Liver (tissue), 9 donors: ENCODE results near the gene STOML1. TPM values are rescaled to one million over a fixed set of nuclear protein-coding genes. Genes with fewer than 3 reads are reported as not detected.

ENCODE experiments used
- DNase-seq: peaks from one replicate; pipeline ENCODE4 v3.0.0-alpha.2; 2017; ENCODE audit warnings: low spot score
- H3K27ac ChIP-seq, 2 donors: one replicate each; pipeline ENCODE4 v1.7.0; 2013; ENCODE audit warnings: inconsistent platforms in 2 of 2, low read length in 2 of 2, control low read depth in 1 of 2, low read depth in 1 of 2, mild to moderate bottlenecking in 1 of 2
- H3K27me3 ChIP-seq, 4 donors: one replicate each; pipeline versions ENCODE4 v1.6.1 to v1.7.0; 2013; ENCODE audit warnings: low read length in 3 of 4, inconsistent platforms in 1 of 4, mild to moderate bottlenecking in 1 of 4, moderate library complexity in 1 of 4; ENCODE audit not compliant: control insufficient read depth in 4 of 4, insufficient read depth in 4 of 4
- H3K36me3 ChIP-seq, 4 donors: one replicate each; pipeline versions ENCODE4 v1.6.1 to v1.7.0; 2013; ENCODE audit warnings: low read length in 3 of 4, mild to moderate bottlenecking in 3 of 4, low read depth in 1 of 4, moderate library complexity in 1 of 4; ENCODE audit not compliant: control insufficient read depth in 4 of 4, insufficient read depth in 3 of 4
- H3K4me1 ChIP-seq, 4 donors: one replicate each; pipeline versions ENCODE4 v1.6.1 to v1.7.0; 2013; ENCODE audit warnings: low read length in 3 of 4, mild to moderate bottlenecking in 3 of 4, moderate library complexity in 1 of 4; ENCODE audit not compliant: control insufficient read depth in 4 of 4, insufficient read depth in 4 of 4
- H3K4me3 ChIP-seq, 3 donors: one replicate each; pipeline versions ENCODE4 v1.6.1 to v1.7.0; 2013; ENCODE audit warnings: low read length in 3 of 3, control low read depth in 1 of 3, low read depth in 1 of 3, mild to moderate bottlenecking in 1 of 3
- H3K9ac ChIP-seq, 2 donors: one replicate each; pipeline ENCODE4 v1.7.0; 2013; ENCODE audit warnings: low read length in 2 of 2, mild to moderate bottlenecking in 2 of 2, moderate library complexity in 2 of 2, control low read depth in 1 of 2, low read depth in 1 of 2
- H3K9me3 ChIP-seq, 4 donors: one replicate each; pipeline versions ENCODE4 v1.6.1 to v1.7.0; 2013; ENCODE audit warnings: low read length in 3 of 4; ENCODE audit not compliant: control insufficient read depth in 4 of 4
- EGR1 ChIP-seq, 2 donors: IDR thresholded peaks; 2 replicates each; pipeline ENCODE4 v1.6.1; 2016 to 2018; ENCODE audit warnings: antibody characterized with exemption in 2 of 2, low read depth in 2 of 2
- FOXA2 ChIP-seq: IDR thresholded peaks from 2 replicates; pipeline ENCODE4 v1.6.1; 2016; ENCODE audit warnings: antibody characterized with exemption
- GABPA ChIP-seq, 2 donors: IDR thresholded peaks in 1 of 2; conservative IDR thresholded peaks in 1 of 2; 2 replicates each; pipeline ENCODE4 v1.6.1; 2016; ENCODE audit warnings: antibody characterized with exemption in 2 of 2, mild to moderate bottlenecking in 1 of 2, moderate library complexity in 1 of 2
- HNF4A ChIP-seq, 2 donors: conservative IDR thresholded peaks; 2 replicates each; pipeline ENCODE4 v1.6.1; 2016; ENCODE audit warnings: antibody characterized with exemption in 2 of 2, mild to moderate bottlenecking in 2 of 2
- HNF4G ChIP-seq: IDR thresholded peaks from 2 replicates; pipeline ENCODE4 v1.6.1; 2016; ENCODE audit warnings: antibody characterized with exemption
- JUND ChIP-seq, 2 donors: IDR thresholded peaks; 2 replicates each; pipeline ENCODE4 v1.6.1; 2016; ENCODE audit warnings: antibody characterized with exemption in 2 of 2
- NR2F2 ChIP-seq: IDR thresholded peaks from 2 replicates; pipeline ENCODE4 v1.6.1; 2016; ENCODE audit warnings: antibody characterized with exemption
- RAD21 ChIP-seq, 2 donors: IDR thresholded peaks; 2 replicates each; pipeline ENCODE4 v1.6.1; 2016; ENCODE audit warnings: antibody characterized with exemption in 2 of 2, mild to moderate bottlenecking in 2 of 2
- RXRA ChIP-seq, 2 donors: IDR thresholded peaks; 2 replicates each; pipeline ENCODE4 v1.6.1; 2017 to 2018; ENCODE audit warnings: antibody characterized with exemption in 2 of 2, mild to moderate bottlenecking in 1 of 2
- SP1 ChIP-seq: IDR thresholded peaks from 2 replicates; pipeline ENCODE4 v1.6.1; 2018; ENCODE audit warnings: antibody characterized with exemption, mild to moderate bottlenecking
- TAF1 ChIP-seq: conservative IDR thresholded peaks from 2 replicates; pipeline ENCODE4 v1.6.1; 2016; ENCODE audit warnings: antibody characterized with exemption, mild to moderate bottlenecking
- YY1 ChIP-seq: IDR thresholded peaks from 2 replicates; pipeline ENCODE4 v1.6.1; 2016; ENCODE audit warnings: antibody characterized with exemption, mild to moderate bottlenecking
- WGBS: extraction: QIAGEN DNeasy Blood & Tissue Kit; methylation state at CpG from one replicate; pipeline ENCODE4 v1.1.7; 2013; 5-methylcytosine and 5-hydroxymethylcytosine counted together
- polyA plus RNA-seq, 2 donors: library from polyadenylated mRNA; stranded (reverse) in 1 of 2; unstranded in 1 of 2; fragments of 200-250 nt in 1 of 2; fragments of >200 nt in 1 of 2; fragmentation: Nextera tagmentation in 1 of 2; extraction: Ambion mirVana in 1 of 2; gene quantifications; one replicate each; pipeline versions ENCODE4 v1.2.1 to v1.2.3, GENCODE V29; 2013 to 2015
- total RNA-seq, 2 donors: library from RNA; depleted of rRNA; stranded (reverse); fragments of >200 nt; gene quantifications; one replicate each; pipeline ENCODE4 v1.2.3, GENCODE V29; 2014
- TF ChIP-seq, protein P1 (sequence below): IDR thresholded peaks from 2 replicates; pipeline ENCODE4 v1.6.1; 2016; ENCODE audit warnings: antibody characterized with exemption, mild to moderate bottlenecking
- TF ChIP-seq, protein P2 (sequence below): fragments of 150-350 bp; IDR thresholded peaks from 2 replicates; pipeline ENCODE4 v1.5.1; 2017; ENCODE audit warnings: improper control_type of control experiment, low read depth, low read length; ENCODE audit not compliant: missing input control
- TF ChIP-seq, protein P3 (sequence below): IDR thresholded peaks from 2 replicates; pipeline ENCODE4 v1.6.1; 2016; ENCODE audit warnings: antibody characterized with exemption
- donor health status: healthy.
- donor health status: healthy.
- donor health status: healthy.
- donor health status: healthy.
- donor health status: healthy.

The STOML1 gene
- total and polyA plus RNA-seq, 4 donors = 5.4 to 9.4 (median 6.4) TPM

DNA sequence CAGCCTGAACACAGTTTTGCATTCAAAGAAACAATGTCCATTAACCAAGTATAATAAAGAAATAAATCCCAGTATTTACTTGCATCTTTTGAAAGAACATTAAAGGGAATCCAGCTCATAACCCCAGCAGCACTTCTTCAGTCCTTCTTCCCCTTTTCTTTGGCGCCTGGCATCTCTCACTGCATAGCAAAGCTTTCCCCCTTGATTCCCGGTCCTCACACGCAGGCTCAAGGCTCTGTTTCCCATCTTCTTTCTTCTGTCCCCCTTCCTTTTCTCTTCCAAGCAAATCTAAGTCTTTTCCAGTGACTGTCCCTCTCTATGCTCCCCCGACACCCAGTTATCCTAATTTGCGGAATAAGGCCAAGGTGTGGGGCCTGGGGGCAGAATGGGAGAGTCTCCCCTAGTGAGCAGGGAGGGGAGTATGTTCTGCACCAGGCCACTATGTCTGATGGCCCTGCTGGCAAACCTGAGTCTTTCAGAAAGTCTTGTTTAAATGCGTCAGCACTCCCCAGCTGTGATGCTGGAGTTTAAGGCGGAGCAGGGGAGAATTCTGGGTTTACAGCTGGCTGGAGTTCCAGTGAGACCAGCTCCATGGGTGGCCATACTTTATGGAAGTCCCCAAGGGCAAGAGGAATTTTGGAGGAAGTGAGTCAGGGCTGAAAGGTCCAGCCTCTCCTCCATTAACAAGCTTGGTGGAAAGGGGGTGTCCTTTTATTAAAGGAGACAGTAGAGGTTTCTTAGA lies 48.2 kb upstream of the STOML1 start:
- Histone ChIP-seq H3K9ac (no peak overlapping the region), H3K36me3 (peaks cover 0 to 14% (median 2%) of the 10 kb centered on the region in 4 donors), H3K9me3 (no peaks in the 10 kb centered on the region), H3K27me3 (no peaks in the 10 kb centered on the region), H3K4me3 (no peak overlapping the region), H3K27ac (no peak overlapping the region), H3K4me1 (no peaks in the 10 kb centered on the region)
- DNase-seq = no peak
- 90% methylated on average over 7 of the region's 7 CpGs for WGBS
- TF ChIP-seq HNF4A (conservative IDR thresholded peaks at IDR 0.05) (no peak), NR2F2 (peak; percentile 12)

DNA sequence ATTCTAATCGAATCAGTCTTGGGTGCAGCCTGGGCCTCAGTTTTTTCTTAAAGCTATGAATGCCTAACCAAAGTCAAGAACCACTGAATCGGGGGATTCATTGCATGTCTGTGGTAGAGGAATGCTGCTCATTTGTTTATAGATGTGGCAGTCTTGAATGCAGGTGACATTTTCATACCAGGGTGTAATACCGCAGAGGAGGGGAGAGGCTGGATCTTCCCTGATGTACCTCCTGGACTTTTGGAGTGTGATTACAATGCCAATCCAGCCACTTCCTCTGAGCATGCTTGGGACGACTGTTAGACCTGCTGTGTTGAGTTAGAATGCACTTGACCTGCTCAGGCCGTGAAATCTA lies 47.5 kb upstream of the STOML1 start:
- Histone ChIP-seq H3K9me3 (no peaks in the 10 kb centered on the region), H3K27ac (no peak overlapping the region), H3K4me1 (no peaks in the 10 kb centered on the region), H3K4me3 (no peak overlapping the region), H3K9ac (no peak overlapping the region), H3K36me3 (peaks cover 0 to 18% (median 2%) of the 10 kb centered on the region in 4 donors), H3K27me3 (no peaks in the 10 kb centered on the region)
- 88% methylated on average over 5 of the region's 5 CpGs for WGBS
- no peak for DNase-seq
- TF ChIP-seq TAF1 (no peak), EGR1 (IDR thresholded peaks at IDR 0.05; ENCODE audit: low read depth in 2 of 2) (no peak), RXRA (IDR thresholded peaks at IDR 0.05) (no peak), NR2F2 (no peak), HNF4A (conservative IDR thresholded peaks at IDR 0.05) (no peak), RAD21 (IDR thresholded peaks at IDR 0.05) (no peak), FOXA2 (no peak), HNF4G (no peak)
- TF ChIP-seq, protein P1, sequence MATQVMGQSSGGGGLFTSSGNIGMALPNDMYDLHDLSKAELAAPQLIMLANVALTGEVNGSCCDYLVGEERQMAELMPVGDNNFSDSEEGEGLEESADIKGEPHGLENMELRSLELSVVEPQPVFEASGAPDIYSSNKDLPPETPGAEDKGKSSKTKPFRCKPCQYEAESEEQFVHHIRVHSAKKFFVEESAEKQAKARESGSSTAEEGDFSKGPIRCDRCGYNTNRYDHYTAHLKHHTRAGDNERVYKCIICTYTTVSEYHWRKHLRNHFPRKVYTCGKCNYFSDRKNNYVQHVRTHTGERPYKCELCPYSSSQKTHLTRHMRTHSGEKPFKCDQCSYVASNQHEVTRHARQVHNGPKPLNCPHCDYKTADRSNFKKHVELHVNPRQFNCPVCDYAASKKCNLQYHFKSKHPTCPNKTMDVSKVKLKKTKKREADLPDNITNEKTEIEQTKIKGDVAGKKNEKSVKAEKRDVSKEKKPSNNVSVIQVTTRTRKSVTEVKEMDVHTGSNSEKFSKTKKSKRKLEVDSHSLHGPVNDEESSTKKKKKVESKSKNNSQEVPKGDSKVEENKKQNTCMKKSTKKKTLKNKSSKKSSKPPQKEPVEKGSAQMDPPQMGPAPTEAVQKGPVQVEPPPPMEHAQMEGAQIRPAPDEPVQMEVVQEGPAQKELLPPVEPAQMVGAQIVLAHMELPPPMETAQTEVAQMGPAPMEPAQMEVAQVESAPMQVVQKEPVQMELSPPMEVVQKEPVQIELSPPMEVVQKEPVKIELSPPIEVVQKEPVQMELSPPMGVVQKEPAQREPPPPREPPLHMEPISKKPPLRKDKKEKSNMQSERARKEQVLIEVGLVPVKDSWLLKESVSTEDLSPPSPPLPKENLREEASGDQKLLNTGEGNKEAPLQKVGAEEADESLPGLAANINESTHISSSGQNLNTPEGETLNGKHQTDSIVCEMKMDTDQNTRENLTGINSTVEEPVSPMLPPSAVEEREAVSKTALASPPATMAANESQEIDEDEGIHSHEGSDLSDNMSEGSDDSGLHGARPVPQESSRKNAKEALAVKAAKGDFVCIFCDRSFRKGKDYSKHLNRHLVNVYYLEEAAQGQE = no peak

DNA sequence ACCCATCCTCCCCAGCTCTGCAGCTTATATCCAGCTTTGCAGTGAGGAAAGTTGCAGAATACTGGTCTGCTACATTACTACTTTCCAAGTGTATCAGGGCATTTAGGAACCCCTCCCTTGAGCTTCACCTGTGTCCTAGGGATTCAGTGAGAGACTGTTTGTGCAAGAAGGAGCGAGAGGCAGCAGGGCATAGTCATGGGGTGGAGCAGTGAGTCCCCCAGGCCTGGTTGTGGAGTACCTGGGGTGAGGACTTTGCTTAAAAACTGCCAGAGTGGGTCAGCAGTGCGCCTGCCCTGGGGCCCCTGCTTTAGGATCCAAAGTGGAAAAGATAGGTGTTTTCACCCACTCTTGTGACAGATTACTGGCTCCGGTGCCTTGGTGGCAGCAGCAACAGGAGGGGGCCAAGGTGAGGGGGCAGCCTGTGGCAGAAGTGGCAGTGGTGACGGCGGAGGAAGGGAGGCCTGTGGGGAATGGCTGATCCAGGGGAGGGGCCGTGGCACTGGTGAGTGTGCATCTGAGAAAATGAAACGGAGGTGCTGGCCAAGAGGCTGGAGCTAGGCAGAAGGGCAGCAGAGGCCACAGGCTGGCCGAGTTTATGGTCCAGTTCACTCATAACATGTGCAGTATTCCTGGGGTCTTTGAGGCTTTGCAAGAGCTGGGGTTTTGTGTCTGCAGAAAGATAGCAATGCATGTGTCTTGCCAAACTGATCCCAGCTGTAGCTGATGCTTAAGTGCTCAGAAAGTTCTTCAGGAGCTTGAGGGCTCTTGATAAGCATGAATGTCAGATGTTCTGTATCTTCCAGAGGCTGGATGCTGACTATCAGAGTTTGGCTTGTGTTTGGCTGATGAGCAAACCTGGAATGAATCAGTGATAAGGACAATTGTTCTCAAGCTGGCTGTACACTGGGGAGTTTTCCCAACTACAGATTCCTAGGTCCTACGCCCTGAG lies 46.9 kb upstream of the STOML1 start:
- Histone ChIP-seq H3K27ac (no peak overlapping the region), H3K36me3 (peaks cover 0 to 24% (median 7%) of the 10 kb centered on the region in 4 donors), H3K4me3 (no peak overlapping the region), H3K9me3 (no peaks in the 10 kb centered on the region), H3K4me1 (no peaks in the 10 kb centered on the region), H3K27me3 (no peaks in the 10 kb centered on the region), H3K9ac (no peak overlapping the region)
- no peak for DNase-seq
- WGBS = 79% methylated on average over 9 of the region's 9 CpGs
- no peak for TF ChIP-seq YY1
- TF ChIP-seq NR2F2 = no peak
- TF ChIP-seq GABPA (IDR thresholded peaks at IDR 0.05 in 1 of 2, conservative IDR thresholded peaks at IDR 0.05 in 1 of 2) = no peak
- no peak for TF ChIP-seq SP1
- TF ChIP-seq, protein P2, sequence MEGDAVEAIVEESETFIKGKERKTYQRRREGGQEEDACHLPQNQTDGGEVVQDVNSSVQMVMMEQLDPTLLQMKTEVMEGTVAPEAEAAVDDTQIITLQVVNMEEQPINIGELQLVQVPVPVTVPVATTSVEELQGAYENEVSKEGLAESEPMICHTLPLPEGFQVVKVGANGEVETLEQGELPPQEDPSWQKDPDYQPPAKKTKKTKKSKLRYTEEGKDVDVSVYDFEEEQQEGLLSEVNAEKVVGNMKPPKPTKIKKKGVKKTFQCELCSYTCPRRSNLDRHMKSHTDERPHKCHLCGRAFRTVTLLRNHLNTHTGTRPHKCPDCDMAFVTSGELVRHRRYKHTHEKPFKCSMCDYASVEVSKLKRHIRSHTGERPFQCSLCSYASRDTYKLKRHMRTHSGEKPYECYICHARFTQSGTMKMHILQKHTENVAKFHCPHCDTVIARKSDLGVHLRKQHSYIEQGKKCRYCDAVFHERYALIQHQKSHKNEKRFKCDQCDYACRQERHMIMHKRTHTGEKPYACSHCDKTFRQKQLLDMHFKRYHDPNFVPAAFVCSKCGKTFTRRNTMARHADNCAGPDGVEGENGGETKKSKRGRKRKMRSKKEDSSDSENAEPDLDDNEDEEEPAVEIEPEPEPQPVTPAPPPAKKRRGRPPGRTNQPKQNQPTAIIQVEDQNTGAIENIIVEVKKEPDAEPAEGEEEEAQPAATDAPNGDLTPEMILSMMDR = no peak
- no peak for TF ChIP-seq EGR1 (IDR thresholded peaks at IDR 0.05; ENCODE audit: low read depth in 2 of 2)
- no peak for TF ChIP-seq HNF4A (conservative IDR thresholded peaks at IDR 0.05)
- TF ChIP-seq FOXA2 = no peak
- TF ChIP-seq JUND (IDR thresholded peaks at IDR 0.05) = no peak
- TF ChIP-seq TAF1 = no peak
- TF ChIP-seq, protein P1 = no peak
- no peak for TF ChIP-seq HNF4G
- TF ChIP-seq, protein P3, sequence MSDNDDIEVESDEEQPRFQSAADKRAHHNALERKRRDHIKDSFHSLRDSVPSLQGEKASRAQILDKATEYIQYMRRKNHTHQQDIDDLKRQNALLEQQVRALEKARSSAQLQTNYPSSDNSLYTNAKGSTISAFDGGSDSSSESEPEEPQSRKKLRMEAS = no peak
